ENCODE data around the gene ZDHHC3. TPM values are rescaled to one million over a fixed set of nuclear protein-coding genes. Genes with fewer than 3 reads are reported as not detected.

ZDHHC3 gene
- total RNA-seq, 1 experiment from 2014 or later: 84.9 TPM

DNA sequence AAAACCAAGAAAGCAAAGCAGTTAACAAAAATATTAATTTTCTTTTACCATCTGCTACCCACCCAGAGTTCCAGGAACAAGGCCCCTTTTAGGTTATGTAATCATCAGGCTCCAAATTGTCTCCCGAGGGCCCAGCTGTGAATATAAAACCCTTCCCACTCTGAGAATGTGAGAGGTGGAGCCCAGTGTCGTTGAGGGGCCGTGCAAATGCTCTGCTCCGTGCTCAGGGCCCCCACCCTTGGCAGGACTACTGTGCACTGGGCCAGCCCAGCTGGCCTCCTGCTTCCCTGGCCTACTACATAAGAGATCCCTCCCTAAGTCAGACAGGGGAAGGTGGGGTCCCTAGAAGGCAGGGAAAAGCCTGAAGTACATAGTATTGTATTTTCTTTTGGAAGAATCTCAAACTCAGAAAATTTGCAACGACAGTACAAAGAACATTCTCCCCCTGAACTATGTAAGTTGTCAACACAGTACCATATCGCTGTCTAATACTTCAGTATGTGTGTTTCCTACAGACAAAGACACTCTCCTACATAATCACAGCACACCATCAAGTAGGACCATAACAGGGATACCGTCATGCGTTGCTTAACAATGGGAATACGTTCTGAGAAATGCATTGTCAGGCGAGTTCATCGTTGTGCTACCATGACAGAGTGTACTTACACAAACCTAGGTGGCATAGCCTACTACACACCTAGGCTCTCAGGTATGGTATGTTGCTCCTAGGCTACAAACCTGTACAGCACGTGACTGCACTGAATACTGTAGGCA lies 45.7 kb upstream of the ZDHHC3 start:
- no peak for DNase-seq
- no peak overlapping the region for H3K4me3 Mint-ChIP-seq (ENCODE audit: low read depth, unreplicated experiment)
- no TSS peak for BruUV-seq (replicated peaks)
- no peak overlapping the region for H3K27ac Mint-ChIP-seq (ENCODE audit: unreplicated experiment)
- TF ChIP-seq, protein P1, sequence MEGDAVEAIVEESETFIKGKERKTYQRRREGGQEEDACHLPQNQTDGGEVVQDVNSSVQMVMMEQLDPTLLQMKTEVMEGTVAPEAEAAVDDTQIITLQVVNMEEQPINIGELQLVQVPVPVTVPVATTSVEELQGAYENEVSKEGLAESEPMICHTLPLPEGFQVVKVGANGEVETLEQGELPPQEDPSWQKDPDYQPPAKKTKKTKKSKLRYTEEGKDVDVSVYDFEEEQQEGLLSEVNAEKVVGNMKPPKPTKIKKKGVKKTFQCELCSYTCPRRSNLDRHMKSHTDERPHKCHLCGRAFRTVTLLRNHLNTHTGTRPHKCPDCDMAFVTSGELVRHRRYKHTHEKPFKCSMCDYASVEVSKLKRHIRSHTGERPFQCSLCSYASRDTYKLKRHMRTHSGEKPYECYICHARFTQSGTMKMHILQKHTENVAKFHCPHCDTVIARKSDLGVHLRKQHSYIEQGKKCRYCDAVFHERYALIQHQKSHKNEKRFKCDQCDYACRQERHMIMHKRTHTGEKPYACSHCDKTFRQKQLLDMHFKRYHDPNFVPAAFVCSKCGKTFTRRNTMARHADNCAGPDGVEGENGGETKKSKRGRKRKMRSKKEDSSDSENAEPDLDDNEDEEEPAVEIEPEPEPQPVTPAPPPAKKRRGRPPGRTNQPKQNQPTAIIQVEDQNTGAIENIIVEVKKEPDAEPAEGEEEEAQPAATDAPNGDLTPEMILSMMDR (IDR thresholded peaks at IDR 0.05; ENCODE audit: unreplicated experiment): no peak
- intact Hi-C loops (cut with micrococcal nuclease; ENCODE audit: unreplicated experiment): no loop called here
- H3K36me3 Mint-ChIP-seq (ENCODE audit: insufficient read depth, unreplicated experiment): peaks cover 7% of the 10 kb centered on the region
- peaks cover 13% of the 10 kb centered on the region for H3K4me1 Mint-ChIP-seq (ENCODE audit: low read depth, unreplicated experiment)
- H3K9me3 Mint-ChIP-seq (ENCODE audit: low read depth, unreplicated experiment): no peaks in the 10 kb centered on the region
- CTCF ChIA-PET: interaction anchor here (0.6 kb wide), 1 partner anchor 245 kb away, joined by 4 read pairs; no protein-coding TSS in a partner anchor
- H3K27me3 Mint-ChIP-seq (ENCODE audit: unreplicated experiment): peaks cover 13% of the 10 kb centered on the region

DNA sequence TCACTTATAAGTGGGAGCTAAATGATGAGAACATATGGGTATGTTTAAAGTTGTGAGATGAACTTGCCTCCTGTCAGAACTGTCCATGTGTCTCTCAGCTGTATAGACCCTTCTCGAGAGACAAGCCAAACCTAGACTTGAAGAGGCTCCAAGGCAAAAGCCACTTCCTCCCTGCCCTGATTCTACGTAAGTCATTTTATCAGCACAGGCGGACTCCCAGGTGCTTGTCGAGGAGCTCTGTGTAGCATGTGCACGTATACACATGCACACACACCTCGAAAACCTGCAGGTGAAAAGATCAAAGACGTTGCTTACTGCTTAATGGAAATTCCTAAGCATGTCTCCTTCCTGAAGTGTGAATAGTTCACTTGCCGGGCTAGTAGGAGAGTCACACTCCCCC lies 44.6 kb upstream of the ZDHHC3 start:
- Mint-ChIP-seq H3K27me3 (ENCODE audit: unreplicated experiment) (peaks cover 12% of the 10 kb centered on the region), H3K4me3 (ENCODE audit: low read depth, unreplicated experiment) (no peak overlapping the region), H3K27ac (ENCODE audit: unreplicated experiment) (no peak overlapping the region), H3K36me3 (ENCODE audit: insufficient read depth, unreplicated experiment) (peaks cover 6% of the 10 kb centered on the region), H3K9me3 (ENCODE audit: low read depth, unreplicated experiment) (no peaks in the 10 kb centered on the region), H3K4me1 (ENCODE audit: low read depth, unreplicated experiment) (peaks cover 12% of the 10 kb centered on the region)
- BruUV-seq (replicated peaks): no TSS peak
- TF ChIP-seq, protein P1 (IDR thresholded peaks at IDR 0.05; ENCODE audit: unreplicated experiment): no peak
- CTCF ChIA-PET: interaction anchor here (0.6 kb wide), 1 partner anchor 244 kb away, joined by 4 read pairs; no protein-coding TSS in a partner anchor
- intact Hi-C loops (cut with micrococcal nuclease; ENCODE audit: unreplicated experiment): no loop called here
- no peak for DNase-seq

DNA sequence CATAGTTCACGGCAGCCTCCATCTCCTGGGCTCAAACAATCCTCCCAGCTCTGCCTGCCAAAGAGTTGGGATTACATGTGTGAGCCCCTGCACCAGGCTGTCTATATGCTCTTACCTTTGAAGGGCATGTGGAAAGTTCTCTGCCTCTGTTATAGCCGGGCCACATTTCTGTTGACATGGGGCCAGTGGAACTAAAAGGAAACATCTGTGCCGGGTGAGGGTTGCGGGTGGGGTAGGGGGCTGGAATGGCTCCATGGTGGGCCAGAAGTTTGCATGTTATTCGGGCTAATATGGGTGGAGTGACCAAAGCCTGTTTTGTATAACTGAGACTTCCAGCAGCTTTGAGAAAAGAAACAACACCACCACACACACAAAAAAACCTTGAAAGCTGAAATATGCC lies 41.8 kb upstream of the ZDHHC3 start:
- no peaks in the 10 kb centered on the region for H3K27me3 Mint-ChIP-seq (ENCODE audit: unreplicated experiment)
- no peaks in the 10 kb centered on the region for H3K9me3 Mint-ChIP-seq (ENCODE audit: low read depth, unreplicated experiment)
- H3K36me3 Mint-ChIP-seq (ENCODE audit: insufficient read depth, unreplicated experiment): peaks cover 6% of the 10 kb centered on the region
- CTCF ChIA-PET: no interaction called here
- no peak overlapping the region for H3K27ac Mint-ChIP-seq (ENCODE audit: unreplicated experiment)
- no peak overlapping the region for H3K4me3 Mint-ChIP-seq (ENCODE audit: low read depth, unreplicated experiment)
- H3K4me1 Mint-ChIP-seq (ENCODE audit: low read depth, unreplicated experiment): no peaks in the 10 kb centered on the region
- BruUV-seq (replicated peaks): no TSS peak
- DNase-seq: no peak
- TF ChIP-seq, protein P1 (IDR thresholded peaks at IDR 0.05; ENCODE audit: unreplicated experiment): no peak
- intact Hi-C loops (cut with micrococcal nuclease; ENCODE audit: unreplicated experiment): no loop called here

DNA sequence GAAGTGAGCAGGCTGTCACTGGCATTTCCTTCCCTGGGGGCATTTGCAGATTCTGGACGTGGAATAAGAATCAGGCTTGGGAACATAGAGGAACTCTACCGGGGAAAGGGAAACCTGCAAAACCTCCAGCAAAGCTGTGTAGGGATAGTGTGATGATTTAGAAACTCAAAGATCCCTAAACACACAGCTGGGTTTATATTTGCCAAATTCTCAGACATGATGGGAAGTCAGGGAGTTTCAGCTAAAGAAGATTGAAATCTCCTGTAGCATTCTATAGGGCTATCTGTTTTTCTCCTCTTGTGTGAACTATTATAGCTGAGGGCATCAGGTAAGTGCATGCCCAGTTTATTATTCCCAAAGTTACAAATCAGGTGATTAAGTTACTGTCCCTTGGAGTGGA lies 40.9 kb upstream of the ZDHHC3 start:
- CTCF ChIA-PET: no interaction called here

More for the DNA sequence above, 40.9 kb upstream of the ZDHHC3 start:
- Mint-ChIP-seq H3K9me3 (ENCODE audit: low read depth, unreplicated experiment) (no peaks in the 10 kb centered on the region), H3K27me3 (ENCODE audit: unreplicated experiment) (no peaks in the 10 kb centered on the region), H3K4me3 (ENCODE audit: low read depth, unreplicated experiment) (no peak overlapping the region), H3K4me1 (ENCODE audit: low read depth, unreplicated experiment) (no peaks in the 10 kb centered on the region), H3K27ac (ENCODE audit: unreplicated experiment) (no peak overlapping the region), H3K36me3 (ENCODE audit: insufficient read depth, unreplicated experiment) (peaks cover 6% of the 10 kb centered on the region)
- no peak for DNase-seq
- BruUV-seq (replicated peaks): no TSS peak
- intact Hi-C loops (cut with micrococcal nuclease; ENCODE audit: unreplicated experiment): no loop called here
- TF ChIP-seq, protein P1 (IDR thresholded peaks at IDR 0.05; ENCODE audit: unreplicated experiment): no peak

Measured in Calu3 (cell line).